HG03108 (cell line): ENCODE results near the gene TSC22D1.

ENCODE experiments used
- ATAC-seq: cut with Tn5 transposase; IDR thresholded peaks from one replicate; pipeline ENCODE4 v1.9.1; 2021; ENCODE audit warnings: moderate library complexity; ENCODE audit not compliant: unreplicated experiment

TSC22D1 gene

DNA sequence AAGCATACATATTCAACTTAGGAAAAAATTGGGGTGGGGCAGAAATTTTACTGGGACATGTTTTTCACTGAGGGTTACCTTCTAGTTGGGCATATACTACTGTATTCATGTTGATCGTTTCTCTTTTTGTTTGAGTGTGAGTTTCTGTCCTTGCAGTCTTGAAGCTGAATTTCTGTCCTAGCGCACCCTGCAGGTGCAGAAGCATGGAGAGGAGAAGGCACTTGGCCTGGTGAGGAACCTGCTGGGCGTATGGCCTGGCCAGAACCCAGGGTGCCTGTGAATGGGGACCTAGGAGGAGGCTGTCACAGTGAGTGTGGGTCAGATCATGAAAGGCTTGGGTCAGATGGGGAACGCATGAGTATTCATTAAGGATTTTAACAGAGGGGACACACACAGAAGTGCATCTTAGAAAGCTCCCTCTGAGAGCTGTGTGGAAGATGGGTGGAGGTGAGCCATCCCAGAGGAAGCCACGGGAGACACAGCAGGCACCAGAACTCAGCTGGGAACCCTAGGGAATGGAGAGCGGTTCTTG, 165.7 kb downstream of the TSC22D1 start:
- no peak for ATAC-seq

DNA sequence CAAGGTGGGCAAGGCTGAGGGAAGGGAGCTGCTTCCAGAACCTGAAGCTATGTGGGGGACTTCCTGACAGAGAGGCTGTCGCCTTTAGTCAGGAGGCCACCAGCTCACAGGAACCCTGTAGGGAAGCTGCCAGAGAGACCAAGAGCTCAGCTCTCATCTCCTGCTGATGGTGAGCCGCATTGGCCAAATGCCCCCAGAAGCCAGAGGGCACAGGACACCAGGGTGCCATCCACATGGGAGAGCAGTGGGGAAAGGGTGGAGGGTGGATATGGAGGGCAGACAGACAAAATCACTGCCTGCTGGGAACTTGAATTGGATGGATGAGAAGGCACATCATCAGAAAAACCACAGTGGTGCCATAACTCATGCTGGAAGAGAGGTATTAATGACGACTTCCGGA, 166.5 kb downstream of the TSC22D1 start:
- ATAC-seq = no peak

DNA sequence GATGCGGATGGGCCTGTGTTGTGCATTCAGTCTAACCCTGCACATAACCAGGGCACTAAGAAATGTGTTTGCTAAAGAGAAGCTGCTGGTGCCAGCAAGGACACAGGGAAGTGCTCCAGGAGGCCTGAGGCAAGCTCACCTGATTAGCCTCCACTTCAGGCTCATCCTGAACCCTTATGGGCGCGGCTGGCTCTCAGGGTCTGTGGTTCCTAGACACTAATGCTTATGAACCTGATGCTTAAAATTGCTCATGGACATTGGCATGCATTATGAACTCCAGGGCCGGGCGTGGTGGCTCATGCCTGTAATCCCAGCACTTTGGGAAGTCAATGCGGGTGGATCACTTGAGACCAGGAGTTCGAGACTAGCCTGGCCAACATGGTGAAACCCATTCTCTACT, 168.2 kb downstream of the TSC22D1 start:
- no peak for ATAC-seq

DNA sequence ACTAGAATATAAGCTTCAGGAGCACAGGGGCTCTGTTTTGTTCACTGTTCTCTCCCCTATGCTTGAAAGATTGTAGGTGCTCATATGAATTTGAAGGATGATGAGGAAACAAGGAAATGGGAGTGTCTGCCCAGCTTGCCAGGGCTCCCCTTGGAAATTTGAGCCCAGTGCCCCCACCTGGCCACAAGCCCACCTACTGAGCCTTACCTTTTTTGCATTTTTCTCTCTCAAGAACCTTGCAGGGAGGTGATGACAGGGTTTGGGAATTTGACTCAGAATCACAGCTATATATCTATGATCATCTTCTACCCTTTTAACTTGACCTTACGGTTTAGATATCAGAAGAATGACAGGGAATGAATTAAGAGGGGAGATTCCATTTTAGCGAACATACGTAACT, 168.8 kb downstream of the TSC22D1 start:
- no peak for ATAC-seq

DNA sequence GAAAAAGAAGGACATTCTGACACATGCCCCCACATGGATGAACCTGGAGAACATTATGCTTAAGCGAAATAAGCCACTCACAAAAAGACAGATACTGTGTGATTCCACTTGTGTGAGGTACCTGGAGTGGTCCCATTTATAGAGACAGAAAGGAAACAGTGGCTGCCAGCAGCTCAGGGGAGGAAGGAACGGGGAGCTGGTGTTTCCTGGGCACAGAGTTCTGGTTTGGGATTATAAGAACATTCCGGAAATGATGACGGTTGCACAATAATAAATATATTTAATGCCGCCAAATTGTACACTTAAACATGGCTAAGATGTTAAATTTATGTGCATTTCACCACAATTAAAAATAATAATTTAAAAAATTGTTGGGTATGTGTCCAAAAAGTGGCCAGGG, 169.5 kb downstream of the TSC22D1 start:
- ATAC-seq = no peak

DNA sequence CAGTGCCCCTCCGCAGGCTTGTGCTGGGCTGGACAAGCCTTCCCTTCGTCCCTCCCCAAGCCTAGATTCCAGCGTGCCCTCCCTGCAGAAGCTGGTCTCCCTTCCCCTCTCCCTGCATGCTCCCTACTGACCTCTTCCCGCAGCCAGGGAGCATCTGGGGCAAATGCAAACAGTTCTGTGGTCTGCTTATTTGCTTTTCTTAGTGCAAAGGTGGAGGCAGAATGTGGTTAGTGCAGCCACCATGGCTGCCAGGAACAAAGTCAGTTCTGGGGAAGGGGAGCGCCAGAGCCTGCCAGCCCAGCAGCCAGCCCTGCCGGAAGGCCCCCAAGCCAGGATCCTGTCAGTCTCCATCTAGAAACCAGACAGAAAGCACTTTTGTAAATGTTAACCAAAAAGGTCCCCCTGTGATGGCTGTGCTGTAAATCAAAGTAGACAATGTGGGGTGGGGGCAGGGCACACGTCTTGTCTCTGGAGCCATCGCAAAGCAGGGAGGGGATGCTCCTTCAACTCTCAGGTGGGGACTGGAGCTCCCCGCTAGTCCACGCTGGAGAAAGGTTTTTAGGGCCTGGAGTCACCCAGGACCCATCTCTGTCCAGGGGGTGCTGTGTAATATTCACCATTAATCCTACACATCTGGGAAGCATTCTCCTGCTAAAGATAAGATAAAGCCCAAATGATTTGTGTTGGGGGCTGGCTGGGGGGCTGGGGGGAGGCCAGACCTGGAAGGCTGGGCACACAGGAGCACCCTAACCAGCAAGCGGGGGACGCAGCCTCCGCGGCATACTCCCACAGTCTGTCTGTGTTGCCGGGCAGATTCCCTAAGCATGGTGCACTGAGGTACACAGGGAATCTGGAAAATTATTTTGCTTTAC, 171.6 kb downstream of the TSC22D1 start:
- ATAC-seq = no peak

DNA sequence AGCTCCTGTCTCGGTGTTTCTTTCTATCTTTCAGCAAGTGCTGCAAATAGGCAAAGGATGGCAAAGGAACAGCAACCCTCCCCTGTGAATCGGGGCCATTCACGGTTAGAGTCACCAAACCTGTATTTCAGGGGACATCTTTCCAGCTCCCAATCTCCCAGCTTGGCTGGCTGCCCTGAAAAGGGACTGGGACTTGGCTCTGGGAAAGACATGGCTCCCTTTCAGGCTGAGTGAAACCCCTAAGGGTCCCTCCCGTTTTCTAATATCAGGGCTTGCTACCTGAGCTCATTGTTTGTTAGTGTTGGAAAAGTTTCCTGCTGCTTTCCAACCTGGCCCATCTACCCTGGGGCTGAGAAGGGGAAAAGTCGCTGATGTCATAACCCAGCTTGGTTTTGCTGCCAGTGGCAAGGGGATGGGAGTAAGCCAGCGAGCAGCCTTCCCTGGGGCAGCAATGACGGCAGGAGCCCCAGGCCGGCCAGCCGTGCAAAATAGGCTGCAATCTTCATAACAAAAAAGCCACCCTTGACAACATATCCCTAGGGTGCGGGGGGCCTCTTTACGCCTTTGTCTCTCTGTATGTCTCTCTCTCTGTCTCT, 172.6 kb downstream of the TSC22D1 start:
- no peak for ATAC-seq

DNA sequence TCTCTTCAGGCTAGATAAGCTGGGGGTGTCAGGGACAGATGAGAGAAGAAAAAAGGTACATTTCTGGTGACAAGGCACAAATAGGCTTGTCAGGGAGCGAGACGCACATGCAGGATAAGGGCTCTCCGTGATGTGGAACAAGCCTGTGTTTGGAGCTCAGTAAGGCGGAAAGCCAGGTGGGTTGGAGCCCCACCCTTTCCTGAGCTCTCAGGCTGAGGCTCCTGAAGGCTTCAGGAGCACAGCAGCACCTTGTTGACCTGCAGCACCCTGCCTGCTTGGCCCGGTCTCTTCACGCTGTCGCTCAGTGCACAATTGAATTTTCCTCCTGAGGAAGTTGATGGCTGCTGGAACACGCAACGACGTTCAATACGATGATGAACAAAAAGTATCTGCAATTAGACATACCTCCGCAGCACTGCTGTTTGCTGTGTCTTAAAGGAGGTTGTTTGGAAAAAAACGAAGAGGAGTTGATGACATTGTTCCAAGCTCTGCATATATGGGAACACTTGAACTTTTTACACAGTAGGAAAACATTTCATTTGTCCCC, 173.2 kb downstream of the TSC22D1 start:
- ATAC-seq = no peak

DNA sequence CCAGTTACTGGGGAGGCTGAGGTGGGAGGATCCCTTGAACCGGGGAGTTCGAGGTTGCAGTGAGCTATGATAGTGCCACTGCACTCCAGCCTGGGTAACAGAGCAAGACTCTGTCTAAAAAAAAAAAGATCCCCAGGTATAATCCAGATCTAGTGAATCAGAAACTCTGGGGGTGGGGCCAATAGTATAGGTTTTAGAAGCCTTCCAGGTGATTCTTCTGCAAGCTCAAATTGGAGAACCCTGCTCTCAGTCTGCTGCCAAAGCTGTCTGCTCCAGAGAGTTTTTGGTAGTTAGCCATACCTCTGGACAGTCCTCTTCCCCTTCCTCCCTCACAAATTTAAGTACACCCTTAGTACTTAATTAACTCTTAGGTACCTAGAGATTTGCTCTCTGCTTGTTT, 174.6 kb downstream of the TSC22D1 start:
- ATAC-seq = no peak

DNA sequence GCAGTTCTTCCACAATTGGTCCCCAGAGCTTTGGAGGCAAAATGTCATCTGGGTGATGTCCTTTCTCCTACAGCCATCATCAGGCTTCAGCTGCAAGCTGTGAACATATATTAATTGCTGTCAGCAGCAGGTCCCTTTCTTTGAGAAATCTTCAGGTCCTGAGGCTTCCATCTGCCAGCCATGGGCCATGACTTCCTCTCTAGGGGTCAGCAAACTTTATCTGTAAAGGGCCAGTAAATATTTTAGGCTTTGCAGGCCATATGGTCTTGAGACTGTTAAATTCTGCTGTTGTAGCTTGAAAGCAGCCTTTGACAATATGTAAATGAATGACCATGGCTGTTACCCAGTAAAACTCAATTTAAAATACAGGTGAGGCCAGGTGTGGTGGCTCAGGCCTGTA, 175.4 kb downstream of the TSC22D1 start:
- ATAC-seq = no peak

DNA sequence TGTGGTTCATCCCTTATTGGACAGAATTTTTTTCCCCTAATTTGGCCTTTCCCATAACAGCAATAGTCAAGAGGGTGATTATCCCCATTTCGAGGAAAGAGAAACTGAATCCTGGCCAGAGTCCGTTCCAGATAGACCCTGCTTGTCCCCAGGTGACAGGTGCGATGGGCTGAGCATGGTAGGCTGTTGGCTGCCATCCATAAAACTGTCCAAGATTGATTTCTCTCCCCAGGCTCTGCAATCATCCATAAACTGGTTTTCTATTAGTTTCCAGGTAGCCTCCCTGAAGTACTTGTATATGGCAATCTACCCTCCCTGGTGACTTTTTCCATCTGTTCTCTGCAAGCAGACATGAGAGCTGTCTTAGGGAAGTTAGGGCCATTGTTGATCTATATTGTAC, 177.1 kb downstream of the TSC22D1 start:
- ATAC-seq = no peak

DNA sequence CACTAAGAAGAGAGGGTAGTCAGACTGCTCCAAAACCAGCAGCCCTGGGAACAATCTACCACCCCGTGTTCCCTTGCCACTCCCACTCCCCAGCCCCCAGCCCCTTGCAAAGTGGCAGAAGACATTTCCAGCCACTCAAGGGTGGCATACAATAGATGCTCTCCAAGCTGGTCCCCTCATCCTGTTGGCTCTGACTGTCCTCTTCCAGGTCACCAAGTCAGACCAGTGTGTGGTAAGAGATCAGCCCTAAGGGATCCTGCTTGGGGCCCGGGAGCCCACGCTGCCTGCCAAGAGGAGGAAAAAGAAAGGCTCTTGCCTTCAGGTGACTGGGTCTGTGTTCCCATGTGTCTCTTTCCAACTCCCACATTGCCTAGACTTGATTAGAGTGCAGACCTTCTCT, 177.5 kb downstream of the TSC22D1 start:
- ATAC-seq = no peak

DNA sequence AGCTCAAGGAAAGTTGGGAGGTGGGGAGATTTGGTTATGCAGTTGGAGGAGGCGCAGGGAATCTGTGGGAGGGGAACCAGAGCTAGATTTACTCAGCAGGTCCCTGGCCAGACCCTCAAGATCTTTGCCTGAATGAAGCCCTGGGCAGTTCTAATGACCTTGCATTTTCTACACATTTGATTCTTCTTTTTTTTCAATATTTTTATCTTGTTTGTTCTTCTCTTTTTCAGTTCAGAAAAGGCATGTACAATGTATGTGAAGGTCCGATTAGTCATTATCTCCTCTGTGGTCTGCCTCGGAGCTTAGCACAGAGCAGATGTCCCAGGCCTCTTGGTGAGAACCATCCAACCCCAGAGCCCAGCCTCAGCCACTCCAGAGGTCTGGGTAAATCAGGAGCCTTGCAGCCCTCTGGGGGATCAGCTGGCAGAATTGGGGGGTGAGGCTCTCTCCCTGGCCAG, 178.3 kb downstream of the TSC22D1 start:
- no peak for ATAC-seq

DNA sequence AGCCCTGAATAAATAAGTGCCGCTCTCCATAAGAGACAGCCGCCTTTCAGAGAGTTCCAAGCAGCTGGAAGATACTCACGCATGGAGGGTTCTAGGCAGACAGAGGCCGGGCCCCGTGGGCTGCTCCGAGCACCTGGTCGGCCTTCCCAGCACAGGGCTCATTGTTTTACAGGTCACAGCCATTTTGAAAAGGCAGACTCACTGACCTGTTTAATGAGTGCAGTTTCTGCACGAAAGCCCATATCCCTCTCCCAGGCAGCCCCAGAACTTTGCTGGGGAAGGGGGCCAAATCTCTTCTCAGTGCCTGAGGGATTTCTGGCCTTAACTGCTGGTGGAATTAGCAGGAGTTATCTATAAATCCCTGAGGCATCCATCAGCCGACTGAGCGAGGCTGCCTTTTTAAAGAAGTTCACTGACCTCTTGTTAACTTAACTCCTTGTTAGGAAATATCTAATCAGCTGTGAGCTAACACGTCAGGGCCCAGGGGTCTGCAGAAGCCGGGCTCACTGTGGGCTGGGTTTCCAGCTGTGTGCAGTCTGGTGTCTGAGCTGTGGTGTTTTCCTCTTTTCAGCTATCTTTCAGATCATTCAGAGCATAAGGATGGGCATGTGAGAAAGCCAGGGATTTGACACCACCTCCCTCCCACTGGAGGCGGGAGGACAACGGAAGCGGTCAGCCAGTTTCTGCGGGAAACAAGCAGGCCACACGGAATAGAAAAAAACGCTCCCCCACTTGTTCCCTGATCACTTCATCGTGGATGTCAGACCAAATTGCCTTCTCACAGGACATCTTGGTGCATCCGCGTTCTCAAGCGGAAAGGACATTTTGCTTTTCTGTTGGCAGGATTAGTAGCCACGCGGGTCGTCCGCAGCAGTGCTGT, 179.2 kb downstream of the TSC22D1 start:
- ATAC-seq = no peak

DNA sequence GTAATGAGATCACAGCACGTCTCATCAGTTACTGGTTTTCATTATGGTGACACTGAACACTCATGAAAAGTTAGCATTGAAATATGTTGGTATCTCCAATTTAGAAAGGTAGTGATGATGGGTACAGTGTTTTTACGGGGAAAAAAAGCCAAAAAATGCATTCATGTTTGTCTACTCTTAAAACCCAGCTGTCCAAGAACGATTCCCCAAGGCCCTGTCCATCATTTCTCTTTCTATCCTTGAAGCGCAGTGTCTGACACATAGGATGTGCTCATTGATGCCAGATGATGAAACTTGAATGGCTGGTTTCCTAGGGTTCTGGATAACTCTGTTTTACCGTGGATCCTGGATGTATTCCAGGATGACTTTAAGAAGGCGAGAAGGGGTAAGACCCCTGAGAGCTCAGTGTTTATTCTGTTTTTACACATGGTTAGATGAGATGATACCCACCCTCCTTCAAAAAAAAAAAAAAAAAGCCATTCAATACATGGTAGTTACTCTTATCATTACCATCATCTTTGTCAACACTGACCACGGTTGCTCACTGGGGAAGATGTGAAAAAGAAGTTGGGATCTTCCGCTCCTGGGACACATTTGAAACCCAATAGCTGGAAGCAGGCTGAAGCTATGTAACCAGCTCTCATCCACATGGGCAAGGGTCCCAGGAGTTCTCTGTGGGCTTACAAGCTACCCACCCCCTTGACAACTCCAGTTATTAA, 180.0 kb downstream of the TSC22D1 start:
- no peak for ATAC-seq

DNA sequence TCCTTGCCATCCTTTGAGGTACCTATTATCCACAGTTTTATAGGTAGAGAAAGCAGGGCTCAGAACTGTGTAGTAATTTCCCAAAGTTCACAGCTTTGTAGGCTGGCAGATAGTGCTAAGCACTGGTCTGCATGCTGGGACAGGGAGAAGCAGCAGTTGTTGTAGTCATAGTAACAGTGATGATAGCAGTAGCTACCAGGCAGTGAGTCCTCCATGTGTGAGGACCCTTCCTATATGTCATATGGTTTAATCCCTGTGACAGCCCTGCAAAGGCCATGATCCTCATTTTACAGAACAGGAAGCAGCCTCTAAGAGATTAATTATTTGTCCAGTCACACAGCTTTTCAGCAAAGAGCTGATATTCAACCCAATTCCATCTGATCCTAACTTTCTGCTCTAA, 181.5 kb downstream of the TSC22D1 start:
- ATAC-seq = no peak

DNA sequence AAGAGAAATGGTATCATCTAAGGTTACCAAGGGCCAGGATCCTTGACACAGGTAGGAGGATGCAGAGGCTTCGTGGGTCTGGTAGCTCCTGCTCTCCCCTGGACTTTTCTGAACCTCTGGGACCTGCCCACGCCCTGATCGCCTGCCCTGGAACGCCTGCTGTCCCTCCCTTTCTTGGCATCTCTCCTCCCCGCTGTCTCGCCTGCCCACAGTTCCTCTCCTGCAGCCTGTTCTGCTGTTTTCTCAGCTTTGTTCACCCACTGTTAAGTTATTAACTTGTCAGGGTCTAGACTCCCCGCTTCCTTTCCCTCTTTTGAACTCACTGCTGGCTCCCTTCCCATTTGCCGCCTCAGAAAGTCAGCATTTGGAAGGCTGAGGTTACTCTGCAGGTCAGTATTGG, 182.7 kb downstream of the TSC22D1 start:
- ATAC-seq = no peak

DNA sequence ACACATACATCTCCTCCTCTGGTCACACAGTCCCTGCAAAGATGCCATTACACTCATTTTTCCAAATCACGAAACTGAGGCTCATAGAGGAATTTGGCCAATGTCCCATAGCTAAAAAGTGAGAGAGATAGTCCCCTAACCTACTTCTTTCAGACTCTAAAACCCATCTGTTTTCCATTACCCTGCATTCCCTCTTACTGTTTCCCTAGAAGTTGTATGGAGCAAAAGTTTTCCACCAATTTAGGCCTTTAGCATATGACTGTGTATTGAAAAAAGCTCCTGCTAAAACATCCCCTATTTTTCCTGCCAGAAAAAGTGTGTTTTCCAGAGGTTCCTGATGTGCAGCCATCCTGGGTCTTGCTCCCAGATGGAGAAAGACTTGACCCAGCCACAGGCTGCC, 186.3 kb downstream of the TSC22D1 start:
- no peak for ATAC-seq

DNA sequence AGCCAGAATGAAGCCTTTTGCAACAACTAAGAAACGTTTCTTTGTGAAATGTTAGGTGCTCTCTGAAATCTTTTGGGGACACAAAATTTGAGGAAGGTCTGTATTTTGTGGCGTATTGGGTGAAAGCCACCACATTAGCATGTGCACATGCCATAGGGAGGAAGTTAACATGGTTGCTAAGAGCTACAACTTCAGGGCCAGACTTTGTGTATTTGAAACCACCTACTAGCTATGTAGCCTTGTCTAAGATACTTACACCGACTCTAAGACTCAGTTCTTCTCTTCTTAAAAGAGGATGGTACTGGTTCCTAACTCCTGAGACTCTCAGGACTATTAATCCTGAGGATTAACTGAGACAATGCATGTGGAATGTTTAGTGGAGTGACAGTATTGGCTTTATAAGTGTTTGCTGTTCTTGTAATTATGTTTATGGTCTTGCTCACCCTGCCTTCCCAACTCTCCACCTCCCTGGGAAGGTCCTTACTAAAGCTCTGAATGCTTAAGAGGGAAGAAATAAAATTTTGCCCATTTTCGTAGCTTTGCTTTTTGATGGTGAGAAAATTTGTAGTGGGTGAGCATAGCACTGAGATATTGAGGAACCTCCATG, 187.0 kb downstream of the TSC22D1 start:
- ATAC-seq = no peak
